GM21529 (cell line): ENCODE data around the gene OR8S1.
"Not testable (repeated sequence)": the region's sequence is repeated elsewhere in the genome, so short reads cannot be mapped to it uniquely, and the experiment has no call there.

ENCODE experiments used
- ATAC-seq: cut with Tn5 transposase; IDR thresholded peaks from one replicate; pipeline ENCODE4 v1.9.1; 2021; ENCODE audit not compliant: unreplicated experiment

The OR8S1 gene

DNA sequence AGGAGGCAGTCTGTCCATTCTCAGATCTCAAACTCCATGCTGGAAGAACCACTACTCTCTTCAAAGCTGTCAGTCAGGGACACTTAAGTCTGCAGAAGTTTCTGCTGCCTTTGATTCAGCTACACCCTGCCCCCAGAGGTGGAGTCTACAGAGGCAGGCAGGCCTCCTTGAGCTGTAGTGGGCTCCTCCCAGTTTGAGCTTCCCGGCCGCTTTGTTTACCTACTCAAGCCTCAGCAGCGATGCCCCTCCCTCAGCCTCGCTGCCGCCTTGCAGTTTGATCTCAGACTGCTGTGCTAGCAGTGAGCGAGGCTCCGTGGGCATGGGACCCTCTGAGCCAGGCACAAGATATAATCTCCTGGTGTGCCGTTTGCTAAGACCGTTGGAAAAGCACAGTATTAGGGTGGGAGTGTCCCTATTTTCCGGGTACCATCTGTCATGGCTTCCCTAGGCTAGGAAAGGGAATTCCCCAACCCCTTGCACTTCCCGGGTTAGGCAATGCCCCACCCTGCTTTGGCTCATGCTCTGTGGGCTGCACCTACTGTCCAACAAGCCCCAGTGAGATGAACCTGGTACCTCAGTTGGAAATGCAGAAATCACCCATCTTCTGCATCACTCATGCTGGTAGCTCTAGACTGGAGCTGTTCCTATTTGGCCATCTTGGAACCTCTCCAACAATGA lies 28.4 kb downstream of the OR8S1 start:
- ATAC-seq = not testable (repeated sequence)

DNA sequence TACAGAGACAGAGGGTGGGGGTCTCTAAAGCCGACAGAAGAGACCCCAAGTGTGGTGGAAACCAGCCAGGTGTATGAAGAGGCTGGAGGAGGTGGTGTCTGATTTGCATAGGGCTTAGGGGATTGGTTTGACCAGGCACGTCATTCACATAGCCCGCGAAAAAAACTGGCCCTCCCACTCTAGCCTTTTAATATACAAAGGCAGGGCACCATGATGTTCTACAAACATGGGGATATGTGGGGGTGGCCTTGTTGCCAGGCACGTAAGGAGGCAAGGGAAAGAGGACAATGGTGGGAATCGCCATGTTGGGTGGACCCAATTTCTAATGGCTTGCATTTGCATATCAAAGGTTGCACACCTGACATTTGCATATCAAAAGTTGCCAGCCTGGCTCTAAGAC lies 31.2 kb downstream of the OR8S1 start:
- no peak for ATAC-seq

DNA sequence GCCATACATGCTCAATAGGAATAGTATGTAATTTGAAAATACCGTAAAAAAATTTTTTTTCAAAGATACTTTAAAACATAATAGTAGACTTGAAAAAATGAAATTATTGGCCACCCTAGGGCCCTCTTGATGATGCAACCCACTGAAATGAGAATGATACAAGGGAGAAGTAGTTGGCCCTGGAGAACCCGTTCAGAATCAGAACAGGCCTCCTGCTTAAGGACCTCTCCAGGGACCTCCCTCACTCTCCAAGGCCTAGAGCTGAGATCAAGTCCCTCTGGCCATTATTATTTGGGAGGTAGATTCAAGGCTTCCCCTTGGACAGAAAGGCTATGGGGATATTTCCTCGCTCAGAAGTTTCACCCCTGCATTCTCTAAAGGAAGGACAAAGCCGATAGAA lies 32.5 kb downstream of the OR8S1 start:
- no peak for ATAC-seq

DNA sequence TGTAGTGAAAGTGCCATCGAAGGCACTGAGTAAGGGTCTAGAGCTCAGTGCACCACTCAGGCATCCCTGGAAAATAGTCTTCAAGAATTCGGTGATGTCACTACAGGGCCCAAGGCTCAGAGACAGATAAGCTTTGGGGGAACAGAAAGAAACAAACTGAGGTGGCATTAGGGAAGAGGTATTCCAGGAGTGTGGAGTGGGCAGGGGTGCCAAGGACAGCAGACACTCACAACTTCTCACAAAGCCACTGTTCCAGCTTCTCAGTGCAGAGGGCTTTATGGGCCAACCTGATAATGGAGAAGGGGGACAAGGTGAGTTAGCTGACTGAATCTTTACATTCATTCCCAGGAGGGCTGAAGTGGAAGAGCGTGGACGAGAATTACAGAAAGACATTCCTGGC lies 42.3 kb downstream of the OR8S1 start:
- no peak for ATAC-seq

DNA sequence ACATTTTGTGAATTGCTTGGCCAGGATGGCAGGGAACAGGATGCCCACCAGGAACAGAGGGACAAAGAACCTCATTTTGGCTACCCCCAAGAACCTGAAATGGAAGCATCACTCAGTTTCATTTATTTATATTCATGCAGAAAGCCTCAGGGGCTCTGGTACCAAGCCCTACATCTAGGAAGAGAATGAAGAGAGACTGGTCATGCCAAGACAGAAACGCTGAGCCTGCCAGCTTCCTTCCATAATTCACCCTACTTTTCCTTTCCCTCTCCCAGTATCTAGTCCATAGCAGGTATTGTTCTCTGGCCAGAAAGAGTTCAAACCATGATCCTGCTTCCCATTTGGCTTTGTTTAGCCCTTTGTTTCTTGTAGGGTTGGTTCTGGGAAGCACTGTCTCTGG lies 44.5 kb downstream of the OR8S1 start, which contains the start of gene LALBA:
Gene LALBA (minus strand): TSS at position 101 of the 400 bp plus-strand sequence. CDS start 26 bp downstream, at position 75.
- no peak for ATAC-seq

DNA sequence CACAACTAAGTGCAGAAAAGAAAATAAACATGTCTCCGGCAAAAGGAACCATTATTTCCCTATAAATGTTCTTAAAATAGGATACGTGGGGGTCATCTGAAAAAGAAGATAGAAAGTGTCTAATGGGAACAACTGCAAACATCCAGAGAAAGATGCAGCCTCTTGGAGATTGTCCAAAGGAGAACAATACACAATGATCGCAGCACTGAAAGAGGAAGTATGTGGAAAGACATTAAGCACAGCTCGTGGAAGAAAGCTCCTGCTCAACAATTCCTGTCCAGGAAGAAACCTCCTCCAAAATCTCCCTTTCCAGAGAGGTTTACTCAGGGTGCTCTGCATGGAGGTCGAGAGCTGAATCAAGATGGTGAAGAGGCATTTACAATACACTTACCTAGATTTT lies 46.9 kb downstream of the OR8S1 start:
- ATAC-seq = no peak
